Measurements from ENCODE around the gene FOXA1.

DNA sequence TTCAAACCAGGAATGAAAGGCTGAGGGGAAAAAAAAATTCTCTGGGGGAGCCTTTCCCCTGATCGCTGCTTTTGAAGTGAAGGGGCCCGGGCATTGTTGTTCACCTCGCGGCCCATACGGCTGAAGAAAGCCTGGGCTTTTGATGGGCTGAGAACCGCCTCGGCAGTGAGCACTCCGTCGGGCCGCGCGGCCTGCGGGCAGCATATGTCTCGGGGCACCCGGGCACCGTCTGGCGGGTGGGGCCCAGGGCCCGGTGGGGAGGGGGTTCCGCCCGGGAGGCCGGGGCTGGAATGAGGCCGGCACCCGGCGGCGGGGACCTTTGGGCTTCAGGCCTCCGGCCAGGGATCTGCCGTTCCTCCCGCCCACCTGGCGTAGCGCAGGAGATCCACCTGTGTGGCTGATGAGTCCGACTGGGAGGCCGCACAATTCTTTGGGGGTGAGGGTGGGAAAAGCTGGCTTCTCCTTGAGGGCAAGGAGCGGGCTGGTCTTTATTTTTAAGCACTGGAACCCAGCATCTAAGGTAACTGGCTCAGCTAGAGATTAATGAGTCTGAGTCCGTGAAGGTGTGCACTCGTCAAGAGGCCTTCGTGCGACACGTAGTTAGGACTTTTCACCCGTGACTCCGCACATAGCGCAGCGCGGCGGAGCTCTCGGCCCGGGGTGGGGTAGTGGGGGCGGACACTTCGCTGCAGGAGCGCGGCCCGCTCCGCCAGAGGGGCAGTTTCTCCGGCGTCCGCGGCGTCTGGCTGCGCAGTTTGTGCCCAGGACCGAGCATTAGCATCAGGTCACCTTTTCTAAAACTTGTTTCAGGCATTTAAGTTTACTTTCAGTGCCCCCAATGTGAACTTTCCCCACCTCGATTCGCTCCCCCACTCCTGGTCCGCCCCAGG lies 10.6 kb downstream of the FOXA1 start:
- TF ChIP-seq, protein P1, sequence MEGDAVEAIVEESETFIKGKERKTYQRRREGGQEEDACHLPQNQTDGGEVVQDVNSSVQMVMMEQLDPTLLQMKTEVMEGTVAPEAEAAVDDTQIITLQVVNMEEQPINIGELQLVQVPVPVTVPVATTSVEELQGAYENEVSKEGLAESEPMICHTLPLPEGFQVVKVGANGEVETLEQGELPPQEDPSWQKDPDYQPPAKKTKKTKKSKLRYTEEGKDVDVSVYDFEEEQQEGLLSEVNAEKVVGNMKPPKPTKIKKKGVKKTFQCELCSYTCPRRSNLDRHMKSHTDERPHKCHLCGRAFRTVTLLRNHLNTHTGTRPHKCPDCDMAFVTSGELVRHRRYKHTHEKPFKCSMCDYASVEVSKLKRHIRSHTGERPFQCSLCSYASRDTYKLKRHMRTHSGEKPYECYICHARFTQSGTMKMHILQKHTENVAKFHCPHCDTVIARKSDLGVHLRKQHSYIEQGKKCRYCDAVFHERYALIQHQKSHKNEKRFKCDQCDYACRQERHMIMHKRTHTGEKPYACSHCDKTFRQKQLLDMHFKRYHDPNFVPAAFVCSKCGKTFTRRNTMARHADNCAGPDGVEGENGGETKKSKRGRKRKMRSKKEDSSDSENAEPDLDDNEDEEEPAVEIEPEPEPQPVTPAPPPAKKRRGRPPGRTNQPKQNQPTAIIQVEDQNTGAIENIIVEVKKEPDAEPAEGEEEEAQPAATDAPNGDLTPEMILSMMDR (IDR thresholded peaks at IDR 0.05 in 2 of 3, conservative IDR thresholded peaks at IDR 0.05 in 1 of 3; ENCODE audit: insufficient read depth in 2 of 3, low read depth in 1 of 3, low read length in 3 of 3), result no peak
- TF ChIP-seq RAD21 (CRISPR knock-in tag; conservative IDR thresholded peaks at IDR 0.05 in 1 of 2, IDR thresholded peaks at IDR 0.05 in 1 of 2), result no peak
